Hematopoietic multipotent progenitor cell treated with erythropoietin and hydrocortisone succinate and interleukin-3 and kit ligand, for 4 days (in vitro differentiated cells): ENCODE measurements around the gene PDSS2.
"Not testable (repeated sequence)": the region's sequence is repeated elsewhere in the genome, so short reads cannot be mapped to it uniquely, and the experiment has no call there.

Experiments
- DNase-seq: peaks from one replicate; pipeline ENCODE4 v3.0.0-alpha.2; 2015

Gene PDSS2

GRCh38 chr6:107413966-107414645, 45.3 kb downstream of the PDSS2 start:
- no peak for DNase-seq

- DNase-seq = no peak
These were observed 48.2 kb downstream of the PDSS2 start for GRCh38 chr6:107411161-107411560.

- DNase-seq = no peak
These were observed 49.4 kb downstream of the PDSS2 start for GRCh38 chr6:107409942-107410341.

- DNase-seq = no peak
These were observed 50.6 kb downstream of the PDSS2 start for GRCh38 chr6:107408714-107409113.

GRCh38 chr6:107405002-107405401, 54.4 kb downstream of the PDSS2 start:
- DNase-seq = no peak

GRCh38 chr6:107402533-107402932, 56.8 kb downstream of the PDSS2 start:
- no peak for DNase-seq

- no peak for DNase-seq
These were observed 57.8 kb downstream of the PDSS2 start for GRCh38 chr6:107401573-107401972.

- DNase-seq = no peak
These were observed 58.7 kb downstream of the PDSS2 start for GRCh38 chr6:107400616-107401147.

- no peak for DNase-seq
These were observed 59.4 kb downstream of the PDSS2 start for GRCh38 chr6:107399935-107400334.

GRCh38 chr6:107398001-107398400, 61.4 kb downstream of the PDSS2 start:
- peak; percentile 75 for DNase-seq

- DNase-seq = peak; percentile 16
These were observed 63.2 kb downstream of the PDSS2 start for GRCh38 chr6:107396211-107396610.

- DNase-seq = no peak
These were observed 67.3 kb downstream of the PDSS2 start for GRCh38 chr6:107392069-107392468.

GRCh38 chr6:107390685-107391435, 68.5 kb downstream of the PDSS2 start:
- peak; percentile 60 for DNase-seq

- DNase-seq = no peak
These were observed 69.3 kb downstream of the PDSS2 start for GRCh38 chr6:107390056-107390455.

GRCh38 chr6:107386904-107387303, 72.5 kb downstream of the PDSS2 start:
- no peak for DNase-seq

GRCh38 chr6:107386340-107386739, 73.0 kb downstream of the PDSS2 start:
- DNase-seq = peak; percentile 15

GRCh38 chr6:107383705-107384104, 75.7 kb downstream of the PDSS2 start:
- DNase-seq = no peak

GRCh38 chr6:107374264-107374663, 85.1 kb downstream of the PDSS2 start:
- no peak for DNase-seq

GRCh38 chr6:107369493-107369892, 89.9 kb downstream of the PDSS2 start:
- DNase-seq = no peak

- no peak for DNase-seq
These were observed 90.9 kb downstream of the PDSS2 start for GRCh38 chr6:107368471-107368870.

- not testable (repeated sequence) for DNase-seq
These were observed 95.2 kb downstream of the PDSS2 start for GRCh38 chr6:107364173-107364572.

GRCh38 chr6:107361753-107362604, 97.4 kb downstream of the PDSS2 start:
- DNase-seq = no peak

- peak; percentile 14 for DNase-seq
These were observed 98.9 kb downstream of the PDSS2 start for GRCh38 chr6:107360476-107360875.
